Activated gamma-delta T cell (primary cell): Measurements from ENCODE around the gene LYRM1.

Source experiments
- DNase-seq: peaks from one replicate; lab custom pipeline; 2025; lab: John Stamatoyannopoulos, UW

The LYRM1 gene

GRCh38 chr16:20871941-20872815, 28.4 kb upstream of the LYRM1 start:
- DNase-seq = no peak

GRCh38 chr16:20873331-20873730, 27.2 kb upstream of the LYRM1 start:
- DNase-seq = no peak

GRCh38 chr16:20874088-20874581, 26.4 kb upstream of the LYRM1 start:
- DNase-seq = no peak

GRCh38 chr16:20875355-20875650, 25.3 kb upstream of the LYRM1 start:
- DNase-seq = no peak

GRCh38 chr16:20878682-20879147, 21.9 kb upstream of the LYRM1 start:
- DNase-seq = no peak

GRCh38 chr16:20879175-20880040, 21.2 kb upstream of the LYRM1 start:
- no peak for DNase-seq

GRCh38 chr16:20880867-20881502, 19.6 kb upstream of the LYRM1 start:
- no peak for DNase-seq

GRCh38 chr16:20881503-20881878, 19.1 kb upstream of the LYRM1 start:
- no peak for DNase-seq

GRCh38 chr16:20883554-20884239, 16.9 kb upstream of the LYRM1 start:
- no peak for DNase-seq

- DNase-seq = no peak
Measured at GRCh38 chr16:20884240-20884556, 16.4 kb upstream of the LYRM1 start.

GRCh38 chr16:20886320-20886719, 14.3 kb upstream of the LYRM1 start:
- DNase-seq = no peak

GRCh38 chr16:20887207-20887606, 13.4 kb upstream of the LYRM1 start:
- DNase-seq = no peak

GRCh38 chr16:20889625-20890275, 10.8 kb upstream of the LYRM1 start:
- no peak for DNase-seq

- DNase-seq = no peak
Measured at GRCh38 chr16:20894388-20894787, 6.2 kb upstream of the LYRM1 start.

- no peak for DNase-seq
Measured at GRCh38 chr16:20897253-20897897, 3.2 kb upstream of the LYRM1 start.

- no peak for DNase-seq
Measured at GRCh38 chr16:20897922-20898321, 2.6 kb upstream of the LYRM1 start.

GRCh38 chr16:20899071-20899470, 1.5 kb upstream of the LYRM1 start:
- no peak for DNase-seq

- no peak for DNase-seq
Measured at GRCh38 chr16:20899477-20900298, 883 bp upstream of the LYRM1 start.

GRCh38 chr16:20901068-20901435, 481 bp downstream of the LYRM1 start:
- no peak for DNase-seq
